Esophagus (tissue), 2 donors: ENCODE results near the gene PEAK1. TPM values are rescaled to one million over a fixed set of nuclear protein-coding genes. Genes with fewer than 3 reads are reported as not detected.

Source experiments
- H3K27ac ChIP-seq, 2 donors: one replicate each; pipeline ENCODE4 v1.5.1; 2013; ENCODE audit warnings: low read depth in 2 of 2, mild to moderate bottlenecking in 2 of 2, inconsistent platforms in 1 of 2, low read length in 1 of 2, moderate library complexity in 1 of 2
- H3K27me3 ChIP-seq, 2 donors: one replicate each; pipeline ENCODE4 v1.6.1; 2013; ENCODE audit warnings: low read length in 2 of 2, control low read depth in 1 of 2, mild to moderate bottlenecking in 1 of 2; ENCODE audit not compliant: insufficient read depth in 2 of 2, control insufficient read depth in 1 of 2
- H3K36me3 ChIP-seq, 2 donors: one replicate each; pipeline ENCODE4 v1.6.1; 2013; ENCODE audit warnings: low read length in 1 of 2; ENCODE audit not compliant: control insufficient read depth in 2 of 2, insufficient read depth in 2 of 2
- H3K4me1 ChIP-seq, 2 donors: one replicate each; pipeline ENCODE4 v1.6.1; 2013; ENCODE audit warnings: low read length in 1 of 2; ENCODE audit not compliant: control insufficient read depth in 2 of 2, insufficient read depth in 2 of 2
- H3K4me3 ChIP-seq, 2 donors: one replicate each; pipeline ENCODE4 v1.5.1; 2013; ENCODE audit warnings: low read length in 2 of 2, mild to moderate bottlenecking in 2 of 2, low read depth in 1 of 2, moderate library complexity in 1 of 2
- H3K9me3 ChIP-seq, 2 donors: one replicate each; pipeline ENCODE4 v1.6.1; 2013; ENCODE audit warnings: mild to moderate bottlenecking in 2 of 2, low read depth in 1 of 2, low read length in 1 of 2, moderate library complexity in 1 of 2; ENCODE audit not compliant: control insufficient read depth in 2 of 2, insufficient read depth in 1 of 2
- WGBS, 2 donors: extraction: QIAGEN DNeasy Blood & Tissue Kit; methylation state at CpG; one replicate each; pipeline ENCODE4 v1.1.7; 2013; 5-methylcytosine and 5-hydroxymethylcytosine counted together
- polyA plus RNA-seq, 2 donors: library from polyadenylated mRNA; stranded (reverse); fragments of 200-250 nt; gene quantifications; one replicate each; pipeline ENCODE4 v1.2.3, GENCODE V29; 2013
- donor health status: healthy with polysubstance abuse.
- donor health status: Bipolar disorder and iron deficiency.

The PEAK1 gene
- polyA plus RNA-seq, 2 donors: 1.9 to 3.6 TPM

- WGBS, 2 donors: 84 to 88% methylated on average over 2 of the region's 2 CpGs
- Histone ChIP-seq H3K9me3 (no peaks in the 10 kb centered on the region), H3K4me1 (no peaks in the 10 kb centered on the region), H3K36me3 (no peaks in the 10 kb centered on the region), H3K27ac (no peak overlapping the region), H3K27me3 (no peaks in the 10 kb centered on the region), H3K4me3 (no peak overlapping the region)
Measured at GRCh38 chr15:77091097-77091496, 328.8 kb downstream of the PEAK1 start.

DNA sequence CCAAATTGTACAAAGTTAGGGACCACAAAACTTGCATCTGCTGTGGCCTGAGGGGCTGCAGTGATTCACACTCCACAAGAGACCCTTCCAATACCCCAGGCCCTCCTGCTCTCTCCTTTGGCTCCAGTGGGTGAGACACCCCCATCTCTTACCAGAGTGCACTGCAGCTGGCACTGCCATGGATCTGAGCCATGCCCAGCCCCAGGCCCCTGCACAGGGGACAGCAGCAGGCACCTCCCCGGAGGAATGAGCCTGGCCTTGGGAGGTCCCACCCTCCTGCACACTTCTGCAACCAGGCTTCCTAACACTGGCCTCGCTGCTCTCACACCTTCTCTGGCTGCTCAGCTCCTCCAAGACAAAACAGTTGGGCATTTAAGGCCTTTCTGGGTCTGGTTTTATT, 332.7 kb downstream of the PEAK1 start:
- Histone ChIP-seq H3K4me1 (no peaks in the 10 kb centered on the region), H3K27ac (no peak overlapping the region), H3K4me3 (no peak overlapping the region), H3K9me3 (no peaks in the 10 kb centered on the region), H3K27me3 (no peaks in the 10 kb centered on the region), H3K36me3 (no peaks in the 10 kb centered on the region)
- 82 to 87% methylated on average over 2 of the region's 2 CpGs for WGBS, 2 donors

GRCh38 chr15:77085297-77085696, 334.6 kb downstream of the PEAK1 start:
- Histone ChIP-seq H3K9me3 (no peaks in the 10 kb centered on the region), H3K4me3 (no peak overlapping the region), H3K36me3 (no peaks in the 10 kb centered on the region)

DNA sequence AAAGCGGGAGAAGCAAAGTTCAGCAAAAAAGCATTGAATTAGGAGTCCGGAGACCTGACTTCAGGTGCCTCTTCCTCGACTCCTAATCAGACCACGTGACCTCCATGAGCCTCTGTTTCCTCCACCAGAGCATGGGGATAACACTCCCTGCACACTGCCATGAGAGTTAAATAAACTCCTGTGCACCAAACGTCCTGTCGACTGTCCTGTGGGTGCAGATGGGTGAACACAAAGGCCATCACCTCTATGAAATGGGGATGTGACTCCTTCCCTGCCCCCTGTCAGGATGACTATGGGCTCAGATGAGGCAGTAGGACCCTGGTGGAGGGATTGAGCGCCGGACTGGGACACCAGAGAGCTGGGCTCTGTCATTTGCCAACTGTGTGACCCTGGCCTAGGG, 335.5 kb downstream of the PEAK1 start:
- Histone ChIP-seq H3K36me3 (no peaks in the 10 kb centered on the region), H3K27me3 (no peaks in the 10 kb centered on the region), H3K4me3 (no peak overlapping the region), H3K4me1 (no peaks in the 10 kb centered on the region), H3K9me3 (no peaks in the 10 kb centered on the region), H3K27ac (no peak overlapping the region)
- 91 to 92% methylated on average over 8 of the region's 8 CpGs for WGBS, 2 donors

More at GRCh38 chr15:77085297-77085696, 334.6 kb downstream of the PEAK1 start:
- Histone ChIP-seq H3K4me1 (no peaks in the 10 kb centered on the region), H3K27me3 (no peaks in the 10 kb centered on the region), H3K27ac (no peak overlapping the region)
- 27 to 41% methylated on average over 2 of the region's 2 CpGs for WGBS, 2 donors

DNA sequence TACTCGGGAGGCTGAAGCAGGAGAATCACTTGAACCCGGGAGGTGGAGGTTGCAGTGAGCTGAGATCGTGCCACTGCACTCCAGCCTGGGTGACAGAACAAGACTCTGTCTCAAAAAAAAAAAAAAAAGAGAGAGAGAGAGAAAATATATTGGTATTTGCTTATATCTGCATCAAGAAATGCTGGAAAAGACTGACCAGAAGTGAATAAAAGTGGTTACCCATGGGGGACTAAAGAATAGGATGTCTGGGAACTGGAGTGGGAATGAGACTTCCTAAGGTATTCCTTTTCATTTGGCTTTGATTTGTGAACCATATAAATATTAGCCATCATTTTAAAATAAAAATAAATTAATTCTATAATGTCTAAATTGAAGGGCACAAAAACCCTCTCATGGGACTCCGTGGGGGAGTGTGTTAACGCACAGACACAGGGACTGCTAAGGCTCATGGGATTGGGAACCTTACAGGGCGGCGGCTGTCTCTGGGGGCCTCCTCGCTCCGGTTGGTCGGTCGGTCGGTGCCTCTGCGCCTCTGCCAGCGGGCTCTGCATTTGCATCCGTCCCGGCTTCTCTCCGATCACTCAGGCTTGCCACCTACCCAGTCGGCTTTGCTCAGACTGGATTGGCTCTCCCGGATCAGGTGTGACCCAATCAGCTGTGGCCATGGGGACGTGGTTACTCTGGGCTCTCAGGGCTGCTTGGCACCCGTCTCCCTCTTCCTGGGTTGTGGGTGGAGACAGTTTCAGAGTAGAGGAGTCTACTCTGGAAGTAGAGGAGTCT, 336.3 kb downstream of the PEAK1 start:
- no peaks in the 10 kb centered on the region for H3K27me3 ChIP-seq
- no peaks in the 10 kb centered on the region for H3K4me1 ChIP-seq
- no peak overlapping the region for H3K4me3 ChIP-seq
- H3K9me3 ChIP-seq: no peaks in the 10 kb centered on the region
- H3K36me3 ChIP-seq: no peaks in the 10 kb centered on the region
- peak overlapping the region in 1 of 2 donors; percentile 24 for H3K27ac ChIP-seq
- WGBS, 2 donors: 9 to 12% methylated on average over 21 of the region's 21 CpGs

DNA sequence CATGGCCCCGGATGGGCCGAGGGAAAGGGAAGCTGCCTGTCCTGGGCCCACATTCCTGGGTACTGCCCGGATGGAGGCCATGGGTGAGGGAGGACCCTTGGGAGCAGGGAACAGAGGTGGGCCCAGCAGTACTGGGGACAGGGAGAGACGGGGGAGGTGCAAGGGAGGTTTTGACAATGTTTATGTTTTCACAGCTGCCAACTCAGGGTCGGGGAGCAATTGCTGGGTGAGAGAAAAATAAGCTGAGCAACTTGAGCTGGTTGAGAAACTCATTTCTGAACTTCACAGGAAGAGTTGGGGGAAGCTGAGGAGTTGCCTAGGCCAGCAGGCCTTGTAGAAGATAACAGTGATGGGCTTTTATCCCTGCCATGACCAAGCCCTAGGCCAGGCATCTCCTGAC, 337.9 kb downstream of the PEAK1 start:
- no peak overlapping the region for H3K27ac ChIP-seq
- WGBS, 2 donors: 81 to 83% methylated on average over 5 of the region's 5 CpGs
- no peaks in the 10 kb centered on the region for H3K4me1 ChIP-seq
- H3K27me3 ChIP-seq: no peaks in the 10 kb centered on the region
- H3K9me3 ChIP-seq: no peaks in the 10 kb centered on the region
- no peak overlapping the region for H3K4me3 ChIP-seq
- no peaks in the 10 kb centered on the region for H3K36me3 ChIP-seq

- no peaks in the 10 kb centered on the region for H3K36me3 ChIP-seq
- H3K4me1 ChIP-seq: peaks cover 0 to under 1% of the 10 kb centered on the region in 2 donors
- no peaks in the 10 kb centered on the region for H3K9me3 ChIP-seq
- H3K4me3 ChIP-seq: no peak overlapping the region
- 73 to 78% methylated on average over 4 of the region's 4 CpGs for WGBS, 2 donors
- H3K27ac ChIP-seq: no peak overlapping the region
- H3K27me3 ChIP-seq: no peaks in the 10 kb centered on the region
Measured at GRCh38 chr15:77076323-77076915, 343.5 kb downstream of the PEAK1 start.

DNA sequence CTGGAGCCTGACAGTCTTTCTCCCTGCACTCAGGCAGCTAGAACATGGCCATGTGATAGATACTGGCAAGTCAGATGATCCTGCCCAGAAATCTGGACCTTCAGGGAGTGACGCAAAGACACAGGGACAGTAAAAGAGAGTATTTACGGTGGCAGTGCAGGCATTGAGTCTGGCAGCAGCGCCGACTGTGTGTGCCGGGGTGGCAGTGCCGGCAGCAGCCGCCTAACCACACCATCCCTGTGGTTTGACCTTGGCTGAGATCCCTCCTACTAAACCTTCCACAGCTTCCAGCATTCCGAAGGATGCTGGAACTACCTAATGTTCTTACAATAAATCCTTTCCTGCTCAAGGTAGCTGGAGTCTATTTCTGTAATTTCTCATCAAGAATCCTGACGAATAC, 344.4 kb downstream of the PEAK1 start:
- WGBS, 2 donors: 73 to 77% methylated on average over 9 of the region's 9 CpGs
- H3K9me3 ChIP-seq: no peaks in the 10 kb centered on the region
- H3K27me3 ChIP-seq: no peaks in the 10 kb centered on the region
- H3K27ac ChIP-seq: no peak overlapping the region
- no peak overlapping the region for H3K4me3 ChIP-seq
- no peaks in the 10 kb centered on the region for H3K36me3 ChIP-seq
- H3K4me1 ChIP-seq: peaks cover 0 to 4% of the 10 kb centered on the region in 2 donors

DNA sequence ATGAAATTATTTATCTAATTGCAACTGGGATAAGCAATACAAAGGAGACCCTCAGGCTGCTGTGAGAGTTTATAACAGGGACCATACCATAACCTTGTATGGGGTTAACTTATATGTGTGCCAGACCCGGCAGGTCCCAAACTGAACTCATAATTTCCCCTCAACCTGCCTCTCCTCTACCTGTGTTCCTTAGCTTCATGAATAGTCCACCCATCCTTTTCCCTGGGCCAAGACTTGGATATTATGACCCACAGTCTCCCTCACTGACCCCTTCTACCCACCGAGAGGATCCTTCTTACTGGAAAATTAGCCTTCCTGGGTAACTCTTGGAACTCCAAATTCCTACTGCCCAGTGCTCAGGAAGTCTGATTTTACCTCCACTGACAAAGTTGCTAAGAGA, 345.6 kb downstream of the PEAK1 start:
- Histone ChIP-seq H3K36me3 (no peaks in the 10 kb centered on the region), H3K27ac (no peak overlapping the region), H3K27me3 (no peaks in the 10 kb centered on the region), H3K9me3 (no peaks in the 10 kb centered on the region), H3K4me3 (no peak overlapping the region), H3K4me1 (peaks cover 0 to 7% of the 10 kb centered on the region in 2 donors)
- 71 to 73% methylated on average over 2 of the region's 2 CpGs for WGBS, 2 donors
